SU-DHL-6 (cell line): ENCODE data around the gene SLC38A1.

ENCODE experiments used
- CTCF ChIP-seq: fragments of 200-600 bp; sonication (generic); IDR thresholded peaks from one replicate; pipeline ENCODE4 v1.5.1; 2017; ENCODE audit warnings: antibody characterized with exemption, mild to moderate bottlenecking, low read length, moderate library complexity; ENCODE audit not compliant: insufficient read depth, poor library complexity, severe bottlenecking
- EZH2phosphoT487 ChIP-seq: fragments of 200-600 bp; sonication (generic), shearing (Covaris generic); conservative IDR thresholded peaks from 2 replicates; pipeline ENCODE4 v1.6.1; 2018; ENCODE audit warnings: mild to moderate bottlenecking, antibody characterized with exemption, low read length, moderate library complexity, mixed read lengths

GRCh38 chr12:46276756-46277155 lies 7.9 kb upstream of the SLC38A1 start:
- TF ChIP-seq CTCF (no peak), EZH2phosphoT487 (no peak)
